WTC11 (cell line): Measurements from ENCODE around the gene KAT2B. TPM values are rescaled to one million over a fixed set of nuclear protein-coding genes. Genes with fewer than 3 reads are reported as not detected.

Experiments used
- ATAC-seq: fragments of 200-7000 bp; cut with Tn5 transposase; 2 replicates; pipeline ENCODE4 v1.10.0; 2021; ENCODE audit warnings: mild to moderate bottlenecking, moderate library complexity
- CTCF ChIA-PET: fragments of 300-600 bp; sonication (Branson Sonifier 250); formaldehyde crosslinking; loops from one replicate; lab custom pipeline; 2021; ENCODE audit warnings: antibody characterized with exemption; lab: Charles Lee
- POLR2A ChIA-PET: fragments of 350-600 bp; sonication (Branson Sonifier 250); formaldehyde crosslinking; loops from one replicate; lab custom pipeline; 2021; ENCODE audit warnings: antibody characterized with exemption; lab: Charles Lee
- DNase-seq: peaks from one replicate; pipeline ENCODE4 v3.0.0; 2021; ENCODE audit warnings: low spot score
- H3K27ac Mint-ChIP-seq: 2 replicates; pipeline ENCODE4 v1.8.0; 2021; ENCODE audit warnings: mixed read lengths
- H3K27me3 Mint-ChIP-seq: 2 replicates; pipeline ENCODE4 v1.8.0; 2021; ENCODE audit warnings: low read depth, mild to moderate bottlenecking, moderate library complexity, mixed read lengths
- H3K36me3 Mint-ChIP-seq: 2 replicates; pipeline ENCODE4 v1.8.0; 2021; ENCODE audit warnings: mixed read lengths
- H3K4me1 Mint-ChIP-seq: 2 replicates; pipeline ENCODE4 v1.8.0; 2022; ENCODE audit warnings: mixed read lengths
- H3K4me3 Mint-ChIP-seq: 2 replicates; pipeline ENCODE4 v1.8.0; 2021; ENCODE audit warnings: mild to moderate bottlenecking, moderate library complexity, mixed read lengths
- H3K9me3 Mint-ChIP-seq: 2 replicates; pipeline ENCODE4 v1.8.0; 2021; ENCODE audit warnings: mixed read lengths
- ATF2 ChIP-seq: sonication (generic); formaldehyde crosslinking; IDR thresholded peaks from 2 replicates; pipeline ENCODE4 v1.8.1; 2022; ENCODE audit warnings: low read depth, missing genetic modification reagents, borderline replicate concordance
- CREB1 ChIP-seq: sonication (generic); formaldehyde crosslinking; IDR thresholded peaks from 2 replicates; pipeline ENCODE4 v1.8.0; 2023; ENCODE audit warnings: mild to moderate bottlenecking, missing genetic modification reagents
- CTCF ChIP-seq: fragments of 200-600 bp; IDR thresholded peaks from 2 replicates; pipeline ENCODE4 v1.8.0; 2022; ENCODE audit warnings: antibody characterized with exemption
- E2F4 ChIP-seq: sonication (generic); formaldehyde crosslinking; IDR thresholded peaks from 2 replicates; pipeline ENCODE4 v1.8.1; 2022; ENCODE audit warnings: low read depth, mild to moderate bottlenecking, moderate library complexity, missing genetic modification reagents, borderline replicate concordance
- ERG ChIP-seq: fragments of 250-450 bp; sonication (Bioruptor Pico); IDR thresholded peaks from 2 replicates; pipeline ENCODE4 v1.8.0; 2021; ENCODE audit warnings: mild to moderate bottlenecking
- ETV6 ChIP-seq: sonication (generic); formaldehyde crosslinking; IDR thresholded peaks from 2 replicates; pipeline ENCODE4 v1.8.1; 2022; ENCODE audit warnings: mild to moderate bottlenecking, missing genetic modification reagents
- NFATC4 ChIP-seq: fragments of 250-450 bp; sonication (Bioruptor Pico); IDR thresholded peaks from 2 replicates; pipeline ENCODE4 v1.9.0; 2021; ENCODE audit warnings: mild to moderate bottlenecking
- PRDM15 ChIP-seq: sonication (generic); formaldehyde crosslinking; IDR thresholded peaks from 2 replicates; pipeline ENCODE4 v1.8.0; 2022; ENCODE audit warnings: missing genetic modification reagents
- PREB ChIP-seq: sonication (generic); formaldehyde crosslinking; IDR thresholded peaks from 2 replicates; pipeline ENCODE4 v1.8.1; 2022; ENCODE audit warnings: mild to moderate bottlenecking, missing genetic modification reagents, moderate library complexity, borderline replicate concordance
- TEAD1 ChIP-seq: sonication (generic); formaldehyde crosslinking; IDR thresholded peaks from 2 replicates; pipeline ENCODE4 v1.8.0; 2022; ENCODE audit warnings: mild to moderate bottlenecking, missing genetic modification reagents
- TEAD4 ChIP-seq: sonication (generic); formaldehyde crosslinking; IDR thresholded peaks from 2 replicates; pipeline ENCODE4 v1.8.0; 2022; ENCODE audit warnings: mild to moderate bottlenecking, missing genetic modification reagents
- USF1 ChIP-seq: sonication (generic); formaldehyde crosslinking; IDR thresholded peaks from 2 replicates; pipeline ENCODE4 v1.8.0; 2022; ENCODE audit warnings: mild to moderate bottlenecking, missing genetic modification reagents
- ZNF138 ChIP-seq: sonication (generic); formaldehyde crosslinking; conservative IDR thresholded peaks from 2 replicates; pipeline ENCODE4 v1.8.1; 2022; ENCODE audit warnings: mild to moderate bottlenecking, moderate library complexity, missing genetic modification reagents
- ZNF416 ChIP-seq: fragments of 250-450 bp; sonication (Bioruptor Pico); IDR thresholded peaks from 2 replicates; pipeline ENCODE4 v1.9.0; 2021; ENCODE audit warnings: mild to moderate bottlenecking, inconsistent platforms
- ZNF532 ChIP-seq: fragments of 250-450 bp; sonication (Bioruptor Pico); IDR thresholded peaks from 2 replicates; pipeline ENCODE4 v1.9.0; 2021; ENCODE audit warnings: mild to moderate bottlenecking, borderline replicate concordance
- total RNA-seq: library from RNA; stranded (reverse); gene quantifications from 3 replicates; pipeline ENCODE4 v1.2.3, GENCODE V29; 2021

Gene KAT2B
- total RNA-seq, 1 experiment from 2014 or later, result 2.7 TPM

- TF ChIP-seq ERG (CRISPR knock-in tag) (no peak), CREB1 (CRISPR knock-in tag) (no peak), ZNF532 (CRISPR knock-in tag) (no peak)
Observed at GRCh38 chr3:20046556-20046955, 6.3 kb downstream of the KAT2B start (continued).

GRCh38 chr3:20047341-20047779 lies 7.1 kb downstream of the KAT2B start:
- H3K27ac Mint-ChIP-seq, result no peak overlapping the region
- no peaks in the 10 kb centered on the region for H3K27me3 Mint-ChIP-seq
- no peak for ATAC-seq
- DNase-seq, result no peak
- H3K4me1 Mint-ChIP-seq, result no peaks in the 10 kb centered on the region
- H3K36me3 Mint-ChIP-seq, result no peaks in the 10 kb centered on the region
- POLR2A ChIA-PET, result no interaction called here
- no peaks in the 10 kb centered on the region for H3K9me3 Mint-ChIP-seq
- CTCF ChIA-PET, result no interaction called here
- TF ChIP-seq ZNF138 (CRISPR knock-in tag) (no peak), ATF2 (CRISPR knock-in tag) (no peak), TEAD4 (CRISPR knock-in tag) (no peak), E2F4 (no peak), ETV6 (CRISPR knock-in tag) (no peak), TEAD1 (CRISPR knock-in tag) (no peak), NFATC4 (CRISPR knock-in tag) (no peak), ERG (CRISPR knock-in tag) (no peak), USF1 (no peak), PRDM15 (CRISPR knock-in tag) (no peak), CTCF (no peak), PREB (CRISPR knock-in tag) (no peak), ZNF416 (CRISPR knock-in tag) (no peak)
- no peak overlapping the region for H3K4me3 Mint-ChIP-seq
